MCF 10A (cell line): ENCODE data around the gene SLMAP. TPM values are rescaled to one million over a fixed set of nuclear protein-coding genes. Genes with fewer than 3 reads are reported as not detected.
A peak's percentile ranks its signal among the peaks of the same experiment; 100 is the strongest.

ENCODE experiments used
- BruUV-seq: library from RNA; stranded (reverse); fragments of 400-500 nt; replicated peaks from 2 replicates; lab custom pipeline; 2021; lab: Mats Ljungman, UMichigan
- CTCF ChIA-PET: fragments of 300-600 bp; sonication (Branson Sonifier 250); formaldehyde crosslinking; extraction: SDS; loops from one replicate; lab custom pipeline; 2021; ENCODE audit warnings: antibody characterized with exemption, inconsistent platforms; lab: Yijun Ruan, JAX
- POLR2A ChIA-PET: fragments of 300-600, 350-650 bp; sonication (Branson Sonifier 250); formaldehyde crosslinking; extraction: SDS; loops from one replicate; lab custom pipeline; 2020; ENCODE audit warnings: antibody characterized with exemption, inconsistent platforms; lab: Yijun Ruan, JAX
- DNase-seq: peaks from one replicate; pipeline ENCODE4 v3.0.0-alpha.2; 2018; ENCODE audit not compliant: unreplicated experiment
- H3K27ac Mint-ChIP-seq: one replicate; pipeline ENCODE4 v1.8.0; 2022; ENCODE audit warnings: mild to moderate bottlenecking, low read depth, mixed read lengths; ENCODE audit not compliant: unreplicated experiment
- H3K27me3 Mint-ChIP-seq: one replicate; pipeline ENCODE4 v1.8.0; 2022; ENCODE audit warnings: mixed read lengths; ENCODE audit not compliant: insufficient read depth, unreplicated experiment
- H3K36me3 Mint-ChIP-seq: one replicate; pipeline ENCODE4 v1.8.0; 2022; ENCODE audit warnings: mild to moderate bottlenecking, moderate library complexity, mixed read lengths; ENCODE audit not compliant: insufficient read depth, unreplicated experiment
- H3K4me1 Mint-ChIP-seq: one replicate; pipeline ENCODE4 v1.8.0; 2022; ENCODE audit warnings: mixed read lengths; ENCODE audit not compliant: insufficient read depth, unreplicated experiment
- H3K4me3 Mint-ChIP-seq: one replicate; pipeline ENCODE4 v1.8.0; 2022; ENCODE audit warnings: mild to moderate bottlenecking, moderate library complexity, mixed read lengths; ENCODE audit not compliant: unreplicated experiment
- H3K9me3 Mint-ChIP-seq: one replicate; pipeline ENCODE4 v1.8.0; 2022; ENCODE audit warnings: mixed read lengths; ENCODE audit not compliant: unreplicated experiment
- intact Hi-C: fragments of 100-400 bp; cut with micrococcal nuclease; formaldehyde crosslinking; loops from 2 replicates; pipeline ENCODE4 v1.14.1; 2022
- total RNA-seq: library from RNA; stranded (reverse); gene quantifications from 2 replicates; pipeline ENCODE4 v1.2.3, GENCODE V29; 2022
- TF ChIP-seq, protein P1 (sequence below): fragments of 200-600 bp; IDR thresholded peaks from one replicate; pipeline ENCODE4 v1.8.0; 2022; ENCODE audit warnings: antibody characterized with exemption, mild to moderate bottlenecking; ENCODE audit not compliant: unreplicated experiment

Gene SLMAP
- total RNA-seq, 1 experiment from 2014 or later, result 77.9 TPM

GRCh38 chr3:57755368-57755675 lies 787 bp upstream of the SLMAP start:
- peak; percentile 46 for DNase-seq
- CTCF ChIA-PET, result interaction anchor here (0.5 to 2.0 kb wide), 6 partner anchors 32 to 110 kb away, joined by 3 to 7 read pairs (median 4); no protein-coding TSS in a partner anchor
- TSS peak; percentile 11 for BruUV-seq
- TF ChIP-seq, protein P1, sequence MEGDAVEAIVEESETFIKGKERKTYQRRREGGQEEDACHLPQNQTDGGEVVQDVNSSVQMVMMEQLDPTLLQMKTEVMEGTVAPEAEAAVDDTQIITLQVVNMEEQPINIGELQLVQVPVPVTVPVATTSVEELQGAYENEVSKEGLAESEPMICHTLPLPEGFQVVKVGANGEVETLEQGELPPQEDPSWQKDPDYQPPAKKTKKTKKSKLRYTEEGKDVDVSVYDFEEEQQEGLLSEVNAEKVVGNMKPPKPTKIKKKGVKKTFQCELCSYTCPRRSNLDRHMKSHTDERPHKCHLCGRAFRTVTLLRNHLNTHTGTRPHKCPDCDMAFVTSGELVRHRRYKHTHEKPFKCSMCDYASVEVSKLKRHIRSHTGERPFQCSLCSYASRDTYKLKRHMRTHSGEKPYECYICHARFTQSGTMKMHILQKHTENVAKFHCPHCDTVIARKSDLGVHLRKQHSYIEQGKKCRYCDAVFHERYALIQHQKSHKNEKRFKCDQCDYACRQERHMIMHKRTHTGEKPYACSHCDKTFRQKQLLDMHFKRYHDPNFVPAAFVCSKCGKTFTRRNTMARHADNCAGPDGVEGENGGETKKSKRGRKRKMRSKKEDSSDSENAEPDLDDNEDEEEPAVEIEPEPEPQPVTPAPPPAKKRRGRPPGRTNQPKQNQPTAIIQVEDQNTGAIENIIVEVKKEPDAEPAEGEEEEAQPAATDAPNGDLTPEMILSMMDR, result peak; percentile 25
- Mint-ChIP-seq H3K27me3 (no peaks in the 10 kb centered on the region), H3K27ac (peak overlapping the region; percentile 98), H3K4me3 (peak overlapping the region; percentile 97), H3K9me3 (no peaks in the 10 kb centered on the region), H3K4me1 (peaks cover 27% of the 10 kb centered on the region), H3K36me3 (peaks cover 21% of the 10 kb centered on the region)
- intact Hi-C loops, result no loop called here
- POLR2A ChIA-PET, result interaction anchor here (0.7 to 5.4 kb wide), 27 partner anchors 9 to 459 kb away, joined by 3 to 71 read pairs (median 5); partner anchors contain the start of genes ARF4 and DENND6A

DNA sequence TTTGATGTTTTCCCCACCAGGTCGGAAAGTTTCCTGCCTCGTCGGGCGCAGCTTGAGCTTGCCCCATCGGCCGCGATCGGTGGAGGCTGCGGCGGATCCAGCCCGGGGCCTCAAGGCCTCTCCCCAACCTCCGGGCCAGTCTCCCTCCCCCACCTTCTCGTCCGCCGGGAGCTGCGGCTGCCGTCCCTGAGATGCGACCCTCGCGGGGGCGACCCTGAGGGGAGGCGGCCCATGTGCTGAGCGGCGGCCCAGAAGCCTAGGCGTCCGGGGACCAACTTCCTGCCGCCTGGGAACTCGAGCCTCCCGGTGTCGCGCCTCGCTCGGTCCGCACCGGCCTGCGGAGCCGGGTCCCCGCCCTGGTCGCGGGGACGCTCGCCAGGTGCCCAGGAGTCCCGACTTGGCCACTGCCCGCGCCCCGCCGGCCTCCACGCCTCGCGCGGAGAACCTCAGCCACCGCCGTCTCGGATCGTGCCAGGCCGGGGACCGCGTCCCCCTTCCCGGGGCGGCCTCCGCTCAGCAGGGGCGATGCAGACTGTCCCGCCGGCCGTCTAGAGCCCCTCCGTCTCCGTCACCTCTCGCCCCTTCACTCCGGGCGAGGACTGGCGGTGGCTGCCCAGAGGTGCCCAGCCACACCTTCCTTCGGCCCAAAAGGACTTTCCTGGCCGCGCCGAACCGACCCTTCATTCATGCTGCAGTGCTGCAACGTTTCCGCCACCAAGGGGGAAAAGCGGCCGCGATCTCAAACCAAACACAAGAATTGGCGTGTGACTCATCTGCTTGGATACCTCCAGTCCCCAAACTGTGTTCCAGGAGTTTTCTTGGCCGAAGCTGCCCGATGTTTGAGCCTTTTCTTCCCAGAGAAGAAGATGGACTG lies 656 bp downstream of the SLMAP start:
- intact Hi-C loops, result loop anchor here (1.0 to 2.0 kb wide), 4 partner anchors 46 to 160 kb away; partner anchors contain the start of gene ARF4
- Mint-ChIP-seq H3K36me3 (peaks cover 31% of the 10 kb centered on the region), H3K27ac (peak overlapping the region; percentile 98), H3K9me3 (no peaks in the 10 kb centered on the region), H3K27me3 (no peaks in the 10 kb centered on the region), H3K4me1 (peaks cover 23% of the 10 kb centered on the region), H3K4me3 (peak overlapping the region; percentile 97)
- no TSS peak for BruUV-seq
- CTCF ChIA-PET, result interaction anchor here (0.5 to 4.3 kb wide), 6 partner anchors 66 to 1004 kb away, joined by 3 to 20 read pairs (median 6); no protein-coding TSS in a partner anchor
- POLR2A ChIA-PET, result interaction anchor here (0.6 to 5.4 kb wide), 33 partner anchors 8 to 484 kb away, joined by 3 to 71 read pairs (median 5); partner anchors contain the start of genes ARF4 and DENND6A
- TF ChIP-seq, protein P1, result no peak
- DNase-seq, result peak; percentile 75

- Mint-ChIP-seq H3K36me3 (peaks cover 41% of the 10 kb centered on the region), H3K27me3 (no peaks in the 10 kb centered on the region), H3K4me3 (peak overlapping the region; percentile 97), H3K27ac (peak overlapping the region; percentile 96), H3K9me3 (no peaks in the 10 kb centered on the region), H3K4me1 (peaks cover 15% of the 10 kb centered on the region)
- DNase-seq, result peak; percentile 66
- intact Hi-C loops, result loop anchor here (1.0 to 2.0 kb wide), 4 partner anchors 45 to 161 kb away; partner anchors contain the start of gene ARF4
- CTCF ChIA-PET, result interaction anchor here (0.7 to 4.3 kb wide), 3 partner anchors 13 to 69 kb away, joined by 3 to 20 read pairs (median 7); no protein-coding TSS in a partner anchor
- TF ChIP-seq, protein P1, result no peak
- TSS peak; percentile 33 for BruUV-seq
- POLR2A ChIA-PET, result interaction anchor here (0.6 to 5.4 kb wide), 29 partner anchors 10 to 485 kb away, joined by 3 to 71 read pairs (median 7); partner anchors contain the start of genes ARF4 and DENND6A
Observed at GRCh38 chr3:57757642-57758297, 1.7 kb downstream of the SLMAP start.
